Liver (tissue), 9 donors: ENCODE results near the gene RGS21. TPM values are rescaled to one million over a fixed set of nuclear protein-coding genes. Genes with fewer than 3 reads are reported as not detected.

Source experiments
- DNase-seq: peaks from one replicate; pipeline ENCODE4 v3.0.0-alpha.2; 2017; ENCODE audit warnings: low spot score
- H3K27ac ChIP-seq, 2 donors: one replicate each; pipeline ENCODE4 v1.7.0; 2013; ENCODE audit warnings: inconsistent platforms in 2 of 2, low read length in 2 of 2, control low read depth in 1 of 2, low read depth in 1 of 2, mild to moderate bottlenecking in 1 of 2
- H3K27me3 ChIP-seq, 4 donors: one replicate each; pipeline versions ENCODE4 v1.6.1 to v1.7.0; 2013; ENCODE audit warnings: low read length in 3 of 4, inconsistent platforms in 1 of 4, mild to moderate bottlenecking in 1 of 4, moderate library complexity in 1 of 4; ENCODE audit not compliant: control insufficient read depth in 4 of 4, insufficient read depth in 4 of 4
- H3K36me3 ChIP-seq, 4 donors: one replicate each; pipeline versions ENCODE4 v1.6.1 to v1.7.0; 2013; ENCODE audit warnings: low read length in 3 of 4, mild to moderate bottlenecking in 3 of 4, low read depth in 1 of 4, moderate library complexity in 1 of 4; ENCODE audit not compliant: control insufficient read depth in 4 of 4, insufficient read depth in 3 of 4
- H3K4me1 ChIP-seq, 4 donors: one replicate each; pipeline versions ENCODE4 v1.6.1 to v1.7.0; 2013; ENCODE audit warnings: low read length in 3 of 4, mild to moderate bottlenecking in 3 of 4, moderate library complexity in 1 of 4; ENCODE audit not compliant: control insufficient read depth in 4 of 4, insufficient read depth in 4 of 4
- H3K4me3 ChIP-seq, 3 donors: one replicate each; pipeline versions ENCODE4 v1.6.1 to v1.7.0; 2013; ENCODE audit warnings: low read length in 3 of 3, control low read depth in 1 of 3, low read depth in 1 of 3, mild to moderate bottlenecking in 1 of 3
- H3K9ac ChIP-seq, 2 donors: one replicate each; pipeline ENCODE4 v1.7.0; 2013; ENCODE audit warnings: low read length in 2 of 2, mild to moderate bottlenecking in 2 of 2, moderate library complexity in 2 of 2, control low read depth in 1 of 2, low read depth in 1 of 2
- H3K9me3 ChIP-seq, 4 donors: one replicate each; pipeline versions ENCODE4 v1.6.1 to v1.7.0; 2013; ENCODE audit warnings: low read length in 3 of 4; ENCODE audit not compliant: control insufficient read depth in 4 of 4
- ATF3 ChIP-seq: IDR thresholded peaks from 2 replicates; pipeline ENCODE4 v1.6.1; 2016; ENCODE audit warnings: antibody characterized with exemption
- CTCF ChIP-seq: fragments of 150-350 bp; IDR thresholded peaks from 2 replicates; pipeline ENCODE4 v1.5.1; 2017; ENCODE audit warnings: improper control_type of control experiment, low read depth, low read length; ENCODE audit not compliant: missing input control
- EGR1 ChIP-seq, 2 donors: IDR thresholded peaks; 2 replicates each; pipeline ENCODE4 v1.6.1; 2016 to 2018; ENCODE audit warnings: antibody characterized with exemption in 2 of 2, low read depth in 2 of 2
- FOXA1 ChIP-seq: IDR thresholded peaks from 2 replicates; pipeline ENCODE4 v1.6.1; 2016; ENCODE audit warnings: antibody characterized with exemption
- FOXA2 ChIP-seq: IDR thresholded peaks from 2 replicates; pipeline ENCODE4 v1.6.1; 2016; ENCODE audit warnings: antibody characterized with exemption
- GABPA ChIP-seq, 2 donors: IDR thresholded peaks in 1 of 2; conservative IDR thresholded peaks in 1 of 2; 2 replicates each; pipeline ENCODE4 v1.6.1; 2016; ENCODE audit warnings: antibody characterized with exemption in 2 of 2, mild to moderate bottlenecking in 1 of 2, moderate library complexity in 1 of 2
- HNF4A ChIP-seq, 2 donors: conservative IDR thresholded peaks; 2 replicates each; pipeline ENCODE4 v1.6.1; 2016; ENCODE audit warnings: antibody characterized with exemption in 2 of 2, mild to moderate bottlenecking in 2 of 2
- HNF4G ChIP-seq: IDR thresholded peaks from 2 replicates; pipeline ENCODE4 v1.6.1; 2016; ENCODE audit warnings: antibody characterized with exemption
- JUND ChIP-seq, 2 donors: IDR thresholded peaks; 2 replicates each; pipeline ENCODE4 v1.6.1; 2016; ENCODE audit warnings: antibody characterized with exemption in 2 of 2
- MAX ChIP-seq: IDR thresholded peaks from 2 replicates; pipeline ENCODE4 v1.6.1; 2016; ENCODE audit warnings: antibody characterized with exemption
- NR2F2 ChIP-seq: IDR thresholded peaks from 2 replicates; pipeline ENCODE4 v1.6.1; 2016; ENCODE audit warnings: antibody characterized with exemption
- RAD21 ChIP-seq, 2 donors: IDR thresholded peaks; 2 replicates each; pipeline ENCODE4 v1.6.1; 2016; ENCODE audit warnings: antibody characterized with exemption in 2 of 2, mild to moderate bottlenecking in 2 of 2
- REST ChIP-seq: IDR thresholded peaks from 2 replicates; pipeline ENCODE4 v1.6.1; 2016; ENCODE audit warnings: antibody characterized with exemption, mild to moderate bottlenecking
- RXRA ChIP-seq, 2 donors: IDR thresholded peaks; 2 replicates each; pipeline ENCODE4 v1.6.1; 2017 to 2018; ENCODE audit warnings: antibody characterized with exemption in 2 of 2, mild to moderate bottlenecking in 1 of 2
- SP1 ChIP-seq: IDR thresholded peaks from 2 replicates; pipeline ENCODE4 v1.6.1; 2018; ENCODE audit warnings: antibody characterized with exemption, mild to moderate bottlenecking
- TAF1 ChIP-seq: conservative IDR thresholded peaks from 2 replicates; pipeline ENCODE4 v1.6.1; 2016; ENCODE audit warnings: antibody characterized with exemption, mild to moderate bottlenecking
- YY1 ChIP-seq: IDR thresholded peaks from 2 replicates; pipeline ENCODE4 v1.6.1; 2016; ENCODE audit warnings: antibody characterized with exemption, mild to moderate bottlenecking
- ZBTB33 ChIP-seq: IDR thresholded peaks from 2 replicates; pipeline ENCODE4 v1.6.1; 2016; ENCODE audit warnings: antibody characterized with exemption
- polyA plus RNA-seq, 2 donors: library from polyadenylated mRNA; stranded (reverse) in 1 of 2; unstranded in 1 of 2; fragments of 200-250 nt in 1 of 2; fragments of >200 nt in 1 of 2; fragmentation: Nextera tagmentation in 1 of 2; extraction: Ambion mirVana in 1 of 2; gene quantifications; one replicate each; pipeline versions ENCODE4 v1.2.1 to v1.2.3, GENCODE V29; 2013 to 2015
- total RNA-seq, 2 donors: library from RNA; depleted of rRNA; stranded (reverse); fragments of >200 nt; gene quantifications; one replicate each; pipeline ENCODE4 v1.2.3, GENCODE V29; 2014
- donor health status: healthy.
- donor health status: healthy.
- donor health status: healthy.
- donor health status: healthy.
- donor health status: healthy.

The RGS21 gene
- total and polyA plus RNA-seq, 4 donors, result not detected

GRCh38 chr1:192378276-192378675 is 61.5 kb downstream of the RGS21 start (continued):
- TF ChIP-seq REST (no peak), RXRA (IDR thresholded peaks at IDR 0.05) (no peak), GABPA (IDR thresholded peaks at IDR 0.05 in 1 of 2, conservative IDR thresholded peaks at IDR 0.05 in 1 of 2) (no peak), SP1 (no peak), HNF4G (no peak), FOXA1 (no peak), RAD21 (IDR thresholded peaks at IDR 0.05) (no peak)

GRCh38 chr1:192378878-192379277 is 62.1 kb downstream of the RGS21 start:
- DNase-seq, result no peak

More at GRCh38 chr1:192378878-192379277, 62.1 kb downstream of the RGS21 start:
- H3K4me3 ChIP-seq, result no peak overlapping the region
- no peaks in the 10 kb centered on the region for H3K4me1 ChIP-seq
- H3K9me3 ChIP-seq, result no peaks in the 10 kb centered on the region
- no peak overlapping the region for H3K9ac ChIP-seq
- no peak overlapping the region for H3K27ac ChIP-seq
- H3K36me3 ChIP-seq, result no peaks in the 10 kb centered on the region
- H3K27me3 ChIP-seq, result peaks cover 0 to 2% (median 0%) of the 10 kb centered on the region in 4 donors
- no peak for TF ChIP-seq TAF1
- TF ChIP-seq REST, result no peak
- TF ChIP-seq CTCF, result no peak
- TF ChIP-seq RXRA (IDR thresholded peaks at IDR 0.05), result no peak
- no peak for TF ChIP-seq HNF4A (conservative IDR thresholded peaks at IDR 0.05)
- TF ChIP-seq EGR1 (IDR thresholded peaks at IDR 0.05; ENCODE audit: low read depth in 2 of 2), result no peak
- no peak for TF ChIP-seq NR2F2
- TF ChIP-seq FOXA1, result no peak
- no peak for TF ChIP-seq GABPA (IDR thresholded peaks at IDR 0.05 in 1 of 2, conservative IDR thresholded peaks at IDR 0.05 in 1 of 2)
- TF ChIP-seq RAD21 (IDR thresholded peaks at IDR 0.05), result no peak
- no peak for TF ChIP-seq FOXA2
- TF ChIP-seq HNF4G, result no peak
- TF ChIP-seq ATF3, result no peak
- no peak for TF ChIP-seq JUND (IDR thresholded peaks at IDR 0.05)
- no peak for TF ChIP-seq MAX
- TF ChIP-seq YY1, result no peak
- TF ChIP-seq ZBTB33, result no peak
- no peak for TF ChIP-seq SP1
